ENCODE results near the gene FLT1. TPM values are rescaled to one million over a fixed set of nuclear protein-coding genes. Genes with fewer than 3 reads are reported as not detected.

The FLT1 gene
- polyA plus RNA-seq, 4 donors = 14.0 to 50.0 (median 41.0) TPM

DNA sequence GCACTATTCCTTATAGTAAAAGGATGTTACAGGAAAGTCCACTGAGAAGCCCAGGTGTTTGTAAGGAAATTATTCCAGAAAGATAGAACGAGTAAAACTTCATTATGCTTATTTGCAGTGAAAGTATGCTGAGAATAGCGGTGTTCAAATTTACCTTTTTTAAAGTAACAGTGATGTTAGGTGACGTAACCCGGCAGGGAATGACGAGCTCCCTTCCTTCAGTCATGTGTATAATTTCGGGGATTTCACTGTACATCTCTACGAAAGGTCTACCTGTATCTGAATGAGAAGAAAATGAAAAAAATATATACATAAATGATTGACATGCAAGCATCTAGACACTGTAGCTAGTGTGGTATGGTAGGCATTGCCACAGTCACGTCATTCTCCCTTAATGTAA is 56.9 kb downstream of the FLT1 start:
- no peak for DNase-seq (ENCODE audit: low read depth in 4 of 4, low spot score in 3 of 4)

- DNase-seq (ENCODE audit: low read depth in 4 of 4, low spot score in 3 of 4) = no peak
Measured at GRCh38 chr13:28435917-28436316, 59.0 kb downstream of the FLT1 start.

DNA sequence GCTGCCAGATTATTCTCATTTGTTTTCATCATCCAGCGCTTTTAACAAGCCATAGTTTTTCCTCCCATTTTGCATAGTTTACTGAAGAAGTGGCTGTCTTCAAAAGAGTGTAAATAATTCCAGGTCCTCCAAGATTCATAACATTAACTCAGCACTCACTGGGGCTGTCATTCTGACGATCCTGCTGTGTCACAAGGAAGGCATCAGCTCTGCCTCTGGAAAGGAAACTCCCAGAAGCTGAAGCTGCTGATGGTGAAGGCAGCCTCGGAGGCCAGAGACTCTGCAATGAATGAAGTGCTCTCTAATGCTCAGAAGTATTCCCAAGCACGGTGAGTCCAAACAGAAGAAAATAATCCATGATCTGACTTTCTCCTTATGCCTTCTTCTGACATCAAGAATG is 60.0 kb downstream of the FLT1 start:
- no peak for DNase-seq (ENCODE audit: low read depth in 4 of 4, low spot score in 3 of 4)

- no peak for DNase-seq (ENCODE audit: low read depth in 4 of 4, low spot score in 3 of 4)
Measured at GRCh38 chr13:28432816-28433560, 61.9 kb downstream of the FLT1 start.

- no peak for DNase-seq (ENCODE audit: low read depth in 4 of 4, low spot score in 3 of 4)
Measured at GRCh38 chr13:28429685-28430290, 65.1 kb downstream of the FLT1 start.

DNA sequence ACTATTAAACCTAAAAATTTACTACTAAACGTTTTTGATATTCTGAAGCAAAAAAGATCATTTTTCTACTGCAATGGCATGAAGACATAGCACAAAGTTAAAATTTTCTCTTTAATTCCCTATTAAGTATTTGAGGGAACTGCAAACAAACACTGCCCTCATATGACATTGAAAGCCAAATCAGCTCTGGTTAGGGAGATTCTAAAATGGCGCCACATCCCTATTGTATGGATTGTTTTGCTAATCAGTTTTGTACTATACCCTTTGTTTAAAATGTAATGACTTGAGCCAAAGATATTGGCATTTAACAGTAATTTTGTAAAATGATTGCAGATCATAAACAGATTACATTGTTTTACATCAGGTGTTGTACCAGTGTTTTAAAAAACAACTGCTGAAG is 65.8 kb downstream of the FLT1 start:
- DNase-seq (ENCODE audit: low read depth in 4 of 4, low spot score in 3 of 4) = no peak

GRCh38 chr13:28426381-28426780 is 68.5 kb downstream of the FLT1 start:
- no peak for DNase-seq (ENCODE audit: low read depth in 4 of 4, low spot score in 3 of 4)

DNA sequence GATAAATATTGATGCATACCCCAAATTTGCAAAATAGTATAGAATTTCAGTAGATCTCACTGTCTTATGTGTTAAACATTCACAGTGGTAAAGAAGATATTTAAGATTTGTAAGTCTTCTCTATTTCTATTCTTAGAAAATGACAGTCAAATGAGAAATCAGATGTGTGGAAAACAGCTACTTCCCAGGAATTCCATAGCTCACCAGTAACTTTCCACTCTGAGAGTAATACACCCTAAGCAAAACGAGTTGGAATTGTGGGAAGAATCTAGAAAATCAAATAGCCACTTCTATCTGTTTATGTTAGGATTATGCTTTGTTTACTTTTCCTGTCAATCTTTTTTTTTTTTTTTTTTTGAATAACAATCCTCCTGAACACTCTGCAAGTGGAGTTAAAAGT is 69.1 kb downstream of the FLT1 start:
- no peak for DNase-seq (ENCODE audit: low read depth in 4 of 4, low spot score in 3 of 4)

DNA sequence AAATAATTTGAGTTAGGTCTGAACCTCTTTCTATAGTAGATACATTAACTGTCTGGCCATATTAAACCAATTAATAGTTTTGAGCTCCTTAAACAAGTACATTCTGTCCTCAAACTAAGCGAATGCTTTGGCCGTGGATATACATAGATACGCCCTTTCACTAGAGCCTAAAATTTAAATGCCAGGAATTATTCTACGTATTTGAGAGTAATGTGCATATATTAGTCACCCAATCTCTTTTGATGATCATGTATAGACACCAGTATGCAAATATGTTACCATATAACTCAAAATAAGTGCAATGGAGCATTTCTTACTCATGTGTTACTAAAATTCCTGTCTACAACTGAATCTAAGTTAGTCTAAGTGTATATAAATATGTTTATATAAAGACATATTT is 70.4 kb downstream of the FLT1 start:
- DNase-seq (ENCODE audit: low read depth in 4 of 4, low spot score in 3 of 4) = no peak

DNA sequence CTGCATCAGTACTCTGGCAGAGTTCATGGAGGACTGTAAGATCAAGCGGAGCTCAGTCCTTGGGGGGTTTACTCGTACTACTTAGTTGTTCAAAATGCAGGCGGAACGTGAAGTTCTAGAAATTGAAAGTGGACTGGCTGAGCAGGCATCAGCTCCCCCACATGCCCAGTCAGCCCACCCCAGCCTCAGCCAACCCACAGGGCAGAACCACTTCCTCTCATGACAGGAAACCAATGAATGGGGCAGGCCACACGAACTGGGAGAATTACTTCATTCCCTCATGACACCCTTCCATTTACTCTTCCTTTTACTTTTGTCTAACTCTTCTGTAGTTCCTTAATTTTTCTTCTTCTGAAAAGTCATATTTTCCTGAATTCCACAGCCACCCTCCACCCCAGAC is 71.9 kb downstream of the FLT1 start:
- no peak for DNase-seq (ENCODE audit: low read depth in 4 of 4, low spot score in 3 of 4)

DNA sequence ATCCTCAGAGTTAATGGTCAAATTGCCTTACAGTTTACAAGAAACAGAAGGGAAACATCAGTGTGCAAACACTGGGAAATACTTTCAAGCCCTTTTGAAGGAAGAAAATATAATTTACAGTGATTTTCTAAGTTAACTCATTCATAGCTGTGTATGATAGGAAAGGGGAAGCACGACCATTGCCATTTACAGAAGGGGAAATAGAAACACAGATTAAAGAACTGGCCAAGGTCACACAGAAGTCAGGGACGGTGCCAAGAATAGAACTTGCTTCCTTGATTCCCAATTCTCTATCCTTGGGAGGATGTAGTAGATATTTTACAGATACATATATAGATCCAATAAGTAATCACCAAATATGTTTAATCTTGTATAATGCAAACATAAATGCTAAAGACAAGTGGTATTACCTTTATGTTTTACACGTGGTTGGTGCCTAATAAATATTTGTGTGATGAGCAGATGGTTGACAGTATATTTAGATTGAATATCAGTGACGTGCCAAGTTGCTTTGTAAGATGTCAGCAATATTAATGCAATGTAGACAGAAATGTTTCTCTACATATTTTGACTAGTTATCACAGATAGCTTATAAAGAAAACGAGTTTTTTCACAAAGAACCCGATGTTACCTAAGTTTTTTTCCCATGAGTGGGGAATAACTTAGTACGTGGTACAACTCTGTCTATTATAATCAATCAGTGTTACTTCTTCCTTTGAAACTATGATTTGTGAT is 73.1 kb downstream of the FLT1 start:
- no peak for DNase-seq (ENCODE audit: low read depth in 4 of 4, low spot score in 3 of 4)

- DNase-seq (ENCODE audit: low read depth in 4 of 4, low spot score in 3 of 4) = no peak
Measured at GRCh38 chr13:28420704-28421103, 74.2 kb downstream of the FLT1 start.

DNA sequence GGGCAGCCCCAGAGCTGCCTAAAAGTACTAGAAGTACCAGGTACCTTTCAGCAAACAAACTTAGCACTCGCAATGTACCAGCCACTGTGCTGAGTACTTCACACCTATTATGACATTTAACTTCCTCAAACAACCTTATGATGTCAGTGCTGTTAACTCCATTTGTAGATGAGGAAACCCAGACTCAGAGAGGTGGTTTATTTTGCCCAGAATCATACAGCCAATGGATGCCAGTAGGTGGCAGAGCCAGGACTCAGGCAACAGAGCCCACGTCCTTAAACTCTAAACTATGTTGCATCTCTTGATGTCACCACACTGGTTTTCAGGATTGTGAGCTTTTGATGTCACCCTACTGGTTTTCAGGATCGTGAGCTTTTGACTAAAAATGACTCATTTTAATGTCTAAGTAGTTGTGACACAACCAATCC is 78.9 kb downstream of the FLT1 start:
- DNase-seq (ENCODE audit: low read depth in 4 of 4, low spot score in 3 of 4) = no peak

GRCh38 chr13:28413999-28414398 is 80.9 kb downstream of the FLT1 start:
- no peak for DNase-seq (ENCODE audit: low read depth in 4 of 4, low spot score in 3 of 4)

DNA sequence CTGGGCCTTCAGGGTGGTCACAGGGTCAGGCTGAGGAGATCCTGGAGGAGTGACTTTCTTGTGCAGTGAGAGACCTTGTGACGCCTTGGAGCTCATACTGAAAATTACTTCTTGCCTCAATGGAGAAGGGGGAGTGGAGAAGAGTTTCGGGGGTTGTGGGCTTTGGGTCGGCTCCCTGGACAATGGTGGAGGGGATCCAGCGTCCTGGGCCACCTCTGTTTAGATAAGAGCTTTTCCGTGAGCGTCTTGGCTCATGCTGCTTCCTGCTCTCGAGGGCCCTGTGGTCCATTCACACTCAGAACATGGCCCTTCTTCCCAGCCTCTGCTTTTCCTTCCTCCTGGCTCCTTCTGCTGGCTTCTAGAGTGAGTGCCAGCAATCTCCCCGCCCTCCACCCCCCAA is 81.9 kb downstream of the FLT1 start:
- DNase-seq (ENCODE audit: low read depth in 4 of 4, low spot score in 3 of 4) = no peak

GRCh38 chr13:28411831-28412353 is 83.0 kb downstream of the FLT1 start:
- DNase-seq (ENCODE audit: low read depth in 4 of 4, low spot score in 3 of 4) = no peak

- no peak for DNase-seq (ENCODE audit: low read depth in 4 of 4, low spot score in 3 of 4)
Measured at GRCh38 chr13:28410096-28410495, 84.8 kb downstream of the FLT1 start.

DNA sequence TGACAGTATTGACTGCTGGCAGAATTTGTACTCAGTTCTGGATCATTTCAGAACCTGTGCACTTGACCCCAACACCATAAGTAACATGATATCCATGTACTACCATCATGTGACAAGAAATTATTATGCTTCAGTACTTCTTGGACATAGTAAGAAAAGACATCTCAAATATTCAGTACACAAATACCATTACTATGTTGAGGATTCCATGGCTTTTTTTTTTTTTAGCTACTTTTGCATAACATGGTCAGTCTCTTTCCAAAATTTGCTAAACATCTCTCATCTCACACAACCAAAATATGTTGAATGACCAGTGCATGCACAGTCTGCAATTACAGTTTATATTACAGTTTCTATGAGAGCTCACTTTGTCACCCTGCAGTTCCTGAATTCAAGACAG is 85.3 kb downstream of the FLT1 start:
- no peak for DNase-seq (ENCODE audit: low read depth in 4 of 4, low spot score in 3 of 4)

GRCh38 chr13:28408863-28409262 is 86.1 kb downstream of the FLT1 start:
- DNase-seq (ENCODE audit: low read depth in 4 of 4, low spot score in 3 of 4) = no peak

- peak; percentile 14 to 24 (median 20) for DNase-seq (ENCODE audit: low read depth in 4 of 4, low spot score in 3 of 4)
Measured at GRCh38 chr13:28408235-28408848, 86.6 kb downstream of the FLT1 start.

DNA sequence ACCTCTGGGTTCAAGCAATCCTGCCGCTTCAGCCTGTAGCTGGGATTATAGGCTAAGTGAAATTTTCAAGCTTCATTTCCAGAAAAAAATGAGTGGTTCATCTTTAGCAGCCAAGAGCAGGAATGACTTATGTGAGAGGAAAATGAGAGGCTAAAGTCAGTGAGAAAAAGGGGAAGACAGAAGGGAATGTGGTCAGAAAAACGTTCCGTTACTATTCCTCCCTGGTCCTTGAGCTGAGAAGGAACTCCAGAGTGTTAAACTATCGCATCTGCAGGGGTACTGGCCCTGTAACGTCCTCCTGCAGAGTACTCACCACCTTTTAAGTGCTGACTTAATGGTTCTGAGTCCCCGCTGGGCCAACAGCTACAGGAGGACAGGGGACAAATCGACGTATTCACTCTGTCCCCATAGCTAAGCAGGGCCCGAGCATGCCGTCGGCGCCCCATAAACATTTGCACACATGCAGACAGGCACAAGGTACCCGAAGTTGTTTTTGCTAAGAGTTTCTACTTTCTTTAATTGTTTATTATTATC is 88.1 kb downstream of the FLT1 start:
- DNase-seq (ENCODE audit: low read depth in 4 of 4, low spot score in 3 of 4) = no peak
